Urinary bladder (tissue), 4 donors: ENCODE data around the gene DOP1B. TPM values are rescaled to one million over a fixed set of nuclear protein-coding genes. Genes with fewer than 3 reads are reported as not detected.
"Not testable (repeated sequence)": the region's sequence is repeated elsewhere in the genome, so short reads cannot be mapped to it uniquely, and the experiment has no call there.

Experiments used
- DNase-seq: peaks from one replicate; pipeline ENCODE4 v3.0.0-alpha.2; 2015; ENCODE audit errors: extremely low spot score
- H3K27ac ChIP-seq: one replicate; pipeline ENCODE4 v1.5.1; 2013; ENCODE audit warnings: low read depth, mild to moderate bottlenecking, moderate library complexity
- H3K36me3 ChIP-seq: one replicate; pipeline ENCODE4 v1.6.1; 2013; ENCODE audit warnings: mild to moderate bottlenecking, moderate library complexity; ENCODE audit not compliant: insufficient read depth
- H3K4me1 ChIP-seq: one replicate; pipeline ENCODE4 v1.6.1; 2013; ENCODE audit warnings: mild to moderate bottlenecking, moderate library complexity; ENCODE audit not compliant: insufficient read depth
- H3K4me3 ChIP-seq: one replicate; pipeline ENCODE4 v1.5.1; 2013; ENCODE audit warnings: low read depth, low read length
- WGBS: extraction: QIAGEN DNeasy Blood & Tissue Kit; methylation state at CpG from one replicate; pipeline ENCODE4 v1.1.7; 2013; 5-methylcytosine and 5-hydroxymethylcytosine counted together
- polyA plus RNA-seq: library from polyadenylated mRNA; stranded (reverse); fragments of 200-250 nt; gene quantifications from one replicate; pipeline ENCODE4 v1.2.3, GENCODE V29; 2013
- total RNA-seq: library from RNA; depleted of rRNA; stranded (reverse); fragments of >200 nt; gene quantifications from one replicate; pipeline ENCODE4 v1.2.3, GENCODE V29; 2014
- donor health status: healthy with polysubstance abuse.
- donor health status: healthy.

Gene DOP1B
- total and polyA plus RNA-seq, 2 donors: 5.4 to 8.8 TPM

- Histone ChIP-seq H3K4me3 (no peak overlapping the region), H3K27ac (no peak overlapping the region)
These were observed 32.3 kb downstream of the DOP1B start for GRCh38 chr21:36188937-36189336.

GRCh38 chr21:36190736-36191135 lies 34.1 kb downstream of the DOP1B start:
- no peak overlapping the region for H3K27ac ChIP-seq
- no peak for DNase-seq
- H3K36me3 ChIP-seq: no peaks in the 10 kb centered on the region
- WGBS: 85% methylated on average over 4 of the region's 4 CpGs
- H3K4me3 ChIP-seq: no peak overlapping the region
- H3K4me1 ChIP-seq: no peaks in the 10 kb centered on the region

More at GRCh38 chr21:36188937-36189336, 32.3 kb downstream of the DOP1B start:
- 38% methylated on average over 2 of the region's 2 CpGs for WGBS
- Histone ChIP-seq H3K4me1 (no peaks in the 10 kb centered on the region), H3K36me3 (no peaks in the 10 kb centered on the region)
- no peak for DNase-seq

- 81% methylated on average over 7 of the region's 7 CpGs for WGBS
- Histone ChIP-seq H3K36me3 (no peaks in the 10 kb centered on the region), H3K27ac (no peak overlapping the region), H3K4me3 (no peak overlapping the region), H3K4me1 (no peaks in the 10 kb centered on the region)
- no peak for DNase-seq
These were observed 36.6 kb downstream of the DOP1B start for GRCh38 chr21:36193200-36193599.

GRCh38 chr21:36194024-36194423 lies 37.4 kb downstream of the DOP1B start:
- H3K4me1 ChIP-seq: no peaks in the 10 kb centered on the region
- H3K4me3 ChIP-seq: no peak overlapping the region
- no peaks in the 10 kb centered on the region for H3K36me3 ChIP-seq
- WGBS: 70% methylated on average over 3 of the region's 3 CpGs
- H3K27ac ChIP-seq: no peak overlapping the region
- DNase-seq: no peak

GRCh38 chr21:36195613-36196012 lies 39.0 kb downstream of the DOP1B start:
- WGBS: 94% methylated on average over 1 of the region's 1 CpG
- Histone ChIP-seq H3K4me1 (no peaks in the 10 kb centered on the region), H3K4me3 (no peak overlapping the region), H3K27ac (no peak overlapping the region), H3K36me3 (no peaks in the 10 kb centered on the region)
- DNase-seq: no peak

- Histone ChIP-seq H3K27ac (no peak overlapping the region), H3K4me3 (no peak overlapping the region), H3K4me1 (no peaks in the 10 kb centered on the region), H3K36me3 (no peaks in the 10 kb centered on the region)
- 82% methylated on average over 9 of the region's 9 CpGs for WGBS
- peak; percentile 45 for DNase-seq
These were observed 42.4 kb downstream of the DOP1B start for GRCh38 chr21:36199021-36199420.

GRCh38 chr21:36199575-36199974 lies 43.0 kb downstream of the DOP1B start:
- not testable (repeated sequence) for DNase-seq, H3K4me3 ChIP-seq, H3K27ac ChIP-seq, H3K36me3 ChIP-seq, H3K4me1 ChIP-seq
- WGBS: 88% methylated on average over 5 of the region's 5 CpGs

GRCh38 chr21:36200081-36200561 lies 43.5 kb downstream of the DOP1B start:
- Histone ChIP-seq H3K36me3 (no peaks in the 10 kb centered on the region), H3K4me1 (no peaks in the 10 kb centered on the region), H3K4me3 (no peak overlapping the region), H3K27ac (no peak overlapping the region)
- WGBS: 92% methylated on average over 23 of the region's 23 CpGs
- DNase-seq: no peak

GRCh38 chr21:36202726-36203602 lies 46.3 kb downstream of the DOP1B start:
- no peak overlapping the region for H3K4me3 ChIP-seq
- no peak for DNase-seq
- no peaks in the 10 kb centered on the region for H3K4me1 ChIP-seq
- WGBS: 86% methylated on average over 10 of the region's 10 CpGs
- H3K36me3 ChIP-seq: no peaks in the 10 kb centered on the region
- no peak overlapping the region for H3K27ac ChIP-seq

- Histone ChIP-seq H3K4me3 (no peak overlapping the region), H3K4me1 (no peaks in the 10 kb centered on the region), H3K36me3 (no peaks in the 10 kb centered on the region), H3K27ac (no peak overlapping the region)
- WGBS: 30% methylated on average over 1 of the region's 1 CpG
- no peak for DNase-seq
These were observed 46.9 kb downstream of the DOP1B start for GRCh38 chr21:36203603-36203889.

GRCh38 chr21:36204980-36205379 lies 48.4 kb downstream of the DOP1B start:
- DNase-seq: no peak
- no peak overlapping the region for H3K4me3 ChIP-seq
- WGBS: 95% methylated on average over 6 of the region's 6 CpGs
- no peak overlapping the region for H3K27ac ChIP-seq
- no peaks in the 10 kb centered on the region for H3K4me1 ChIP-seq
- H3K36me3 ChIP-seq: no peaks in the 10 kb centered on the region

GRCh38 chr21:36205962-36206361 lies 49.3 kb downstream of the DOP1B start:
- Histone ChIP-seq H3K27ac (no peak overlapping the region), H3K36me3 (no peaks in the 10 kb centered on the region), H3K4me3 (no peak overlapping the region), H3K4me1 (no peaks in the 10 kb centered on the region)
- DNase-seq: no peak
- WGBS: 87% methylated on average over 5 of the region's 5 CpGs
